ENCODE measurements around the gene NRF1.
"Not testable (repeated sequence)": the region's sequence is repeated elsewhere in the genome, so short reads cannot be mapped to it uniquely, and the experiment has no call there.

NRF1 gene

DNA sequence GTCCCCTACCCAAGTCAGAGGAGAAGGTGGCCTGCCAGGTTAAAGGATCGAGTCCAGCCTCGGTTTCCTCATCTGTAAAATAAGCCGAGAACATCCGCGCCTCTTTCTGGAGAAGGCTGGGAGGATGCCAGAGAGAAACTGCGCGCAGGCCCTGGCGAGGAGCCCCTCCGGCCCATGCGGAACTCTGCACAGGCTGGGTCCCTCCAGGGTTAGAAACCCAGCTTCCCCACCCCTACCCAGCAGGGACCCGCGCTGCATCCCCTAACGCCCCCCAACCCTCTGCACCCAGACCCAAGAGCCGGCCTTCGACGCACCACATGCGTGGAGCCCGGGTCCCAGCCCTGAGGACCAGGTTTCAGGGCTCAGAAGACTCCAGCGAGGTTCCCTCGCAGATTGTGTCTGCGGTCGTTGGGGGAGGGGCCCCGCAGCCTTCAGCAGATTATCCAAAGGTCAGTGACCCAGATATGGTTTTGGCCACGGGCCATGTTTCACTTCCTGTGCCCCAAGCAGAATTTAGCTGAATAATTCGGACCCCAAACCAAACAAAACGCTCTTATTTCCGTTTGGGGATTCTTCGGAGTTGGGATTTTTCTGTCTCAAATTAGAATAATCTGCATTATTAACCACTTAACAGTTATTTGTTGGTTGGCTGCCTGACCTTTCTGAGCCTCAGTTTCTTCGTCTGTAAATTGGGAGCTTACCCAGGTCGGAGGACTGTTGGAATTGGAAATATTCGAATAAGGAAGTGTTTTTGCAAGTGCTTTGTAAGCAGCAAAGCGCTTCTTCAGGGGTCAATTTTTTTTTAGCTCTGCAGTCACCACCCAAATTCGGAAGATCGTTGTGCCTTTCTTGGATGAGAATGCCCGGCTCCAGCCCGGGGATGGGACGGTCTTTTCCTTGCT is 173.5 kb downstream of the NRF1 start:
- DNase-seq = no peak

GRCh38 chr7:129785685-129786514 is 174.4 kb downstream of the NRF1 start:
- no peak for DNase-seq

DNA sequence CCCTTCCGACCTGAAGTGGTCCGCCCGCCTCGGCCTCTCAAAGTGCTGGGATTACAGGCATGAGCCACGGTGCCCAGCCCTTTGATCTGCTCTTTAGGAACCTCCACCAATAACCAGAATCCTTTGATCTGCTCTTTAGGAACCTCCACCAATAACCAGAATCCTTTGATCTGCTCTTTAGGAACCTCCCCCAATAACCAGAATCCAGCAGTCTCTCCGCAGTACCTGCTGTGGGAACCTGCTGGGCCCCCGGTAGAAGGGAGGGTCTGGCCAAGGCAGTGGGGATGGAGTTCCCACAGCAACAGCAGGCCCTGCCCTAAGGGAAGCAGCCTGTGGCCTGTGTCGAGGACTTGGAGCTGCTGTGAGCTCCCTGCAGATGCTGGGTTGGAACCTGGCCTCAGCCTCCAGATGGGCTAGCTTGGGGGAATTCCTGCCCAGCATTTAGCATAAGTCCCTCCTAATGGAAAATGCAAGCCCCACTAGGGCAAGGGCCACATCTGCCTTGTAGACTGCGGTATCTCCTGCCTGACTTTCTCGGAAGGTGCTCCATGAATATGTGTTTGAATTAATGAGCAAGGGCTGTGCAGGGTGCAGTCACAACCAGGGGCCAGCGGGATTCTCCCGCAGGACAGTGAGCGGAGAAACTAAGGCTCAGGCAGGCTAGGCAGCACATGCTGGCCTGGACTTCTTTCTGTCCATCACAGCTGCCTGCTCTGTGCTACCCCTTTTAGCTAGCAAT is 175.5 kb downstream of the NRF1 start:
- DNase-seq = no peak

- DNase-seq = no peak
These were observed 177.5 kb downstream of the NRF1 start for GRCh38 chr7:129789000-129789399.

GRCh38 chr7:129789652-129790051 is 178.1 kb downstream of the NRF1 start:
- no peak for DNase-seq

GRCh38 chr7:129790136-129790535 is 178.6 kb downstream of the NRF1 start:
- no peak for DNase-seq

DNA sequence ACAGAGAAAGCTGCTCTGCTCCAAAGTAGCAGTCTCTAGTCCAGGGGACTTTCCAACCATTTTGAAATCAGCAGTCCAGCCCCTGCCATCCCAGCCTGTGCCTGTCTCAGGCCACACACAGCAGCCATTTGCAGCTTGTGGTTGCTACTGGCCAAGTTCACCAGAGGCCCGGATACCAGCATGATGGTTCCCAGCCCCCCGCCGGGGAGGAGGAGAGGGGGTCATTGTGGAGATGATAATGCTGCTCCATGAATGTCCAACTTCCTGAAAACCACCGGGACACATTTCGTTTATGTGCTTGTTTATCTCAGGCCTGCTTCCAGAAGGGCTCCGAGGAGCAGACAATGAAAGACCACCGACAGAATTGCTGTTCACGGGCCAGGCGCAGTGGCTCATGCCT is 181.2 kb downstream of the NRF1 start:
- DNase-seq = no peak

DNA sequence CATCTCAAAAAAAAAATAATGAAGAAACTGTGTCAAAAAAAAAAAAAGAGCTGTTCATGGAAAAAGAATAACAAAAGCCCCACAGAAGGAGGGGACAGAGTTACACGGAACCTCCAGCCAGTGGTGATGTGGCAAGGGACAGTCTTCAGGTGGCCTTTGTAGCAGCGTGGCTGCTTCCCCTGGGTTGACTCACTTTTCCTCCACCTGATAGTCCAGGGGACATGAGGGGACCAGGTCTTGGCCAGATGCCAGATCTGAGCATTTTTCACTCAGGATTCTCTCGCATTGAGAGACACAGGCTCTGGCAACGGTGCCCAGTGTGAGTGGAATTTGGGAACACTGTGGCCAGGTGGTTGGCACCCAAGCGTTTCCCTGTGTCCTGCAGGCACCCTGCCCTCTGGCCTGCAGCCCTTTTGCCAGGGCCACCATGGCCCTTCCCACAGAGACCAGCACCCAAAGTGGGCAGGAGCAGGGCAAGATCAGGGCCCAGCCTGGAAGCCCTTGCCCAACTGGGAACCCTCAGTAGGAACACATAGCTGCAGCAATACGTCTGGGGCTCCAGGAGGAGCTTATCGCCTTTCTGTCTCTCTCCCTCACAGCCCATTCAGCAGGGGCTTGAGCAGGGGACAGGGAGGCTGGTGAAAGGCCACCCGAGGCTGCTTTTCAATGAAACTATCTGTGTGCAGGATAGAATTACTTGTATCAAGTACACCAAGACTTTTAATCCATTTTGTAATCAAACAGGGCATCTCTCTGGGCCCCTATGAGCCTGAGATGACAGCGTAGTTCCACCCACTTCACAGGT is 182.2 kb downstream of the NRF1 start:
- no peak for DNase-seq

- not testable (repeated sequence) for DNase-seq
These were observed 182.9 kb downstream of the NRF1 start for GRCh38 chr7:129794461-129794860.

DNA sequence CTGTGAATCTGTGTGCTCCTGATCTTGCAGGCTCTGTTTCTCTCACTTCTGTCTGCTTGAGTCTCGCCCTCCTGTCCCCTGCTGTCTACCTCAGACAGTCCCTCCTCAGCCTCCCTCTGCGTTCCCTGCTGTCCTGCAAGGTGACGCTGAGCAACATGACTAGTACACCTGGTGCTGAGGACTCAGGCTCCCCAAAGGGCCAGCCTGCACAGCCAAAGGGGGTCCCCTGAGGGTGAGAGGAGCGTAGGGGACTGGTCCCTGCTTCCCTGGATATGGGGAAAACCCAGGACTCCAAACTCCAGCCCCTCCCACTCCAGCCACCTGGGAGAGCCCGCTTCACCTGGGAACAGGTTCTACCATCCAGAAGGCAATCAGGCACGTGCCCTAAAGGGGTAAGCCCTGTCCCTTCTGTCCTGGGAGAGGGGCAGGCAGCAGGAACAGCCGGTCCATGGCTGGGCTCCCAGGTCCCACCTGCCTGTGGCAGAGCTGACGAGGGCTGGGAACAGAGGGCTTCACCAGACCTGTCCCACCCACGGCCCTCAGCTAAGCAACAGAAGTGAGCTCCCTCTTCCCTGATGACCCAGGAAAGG is 184.8 kb downstream of the NRF1 start:
- no peak for DNase-seq

DNA sequence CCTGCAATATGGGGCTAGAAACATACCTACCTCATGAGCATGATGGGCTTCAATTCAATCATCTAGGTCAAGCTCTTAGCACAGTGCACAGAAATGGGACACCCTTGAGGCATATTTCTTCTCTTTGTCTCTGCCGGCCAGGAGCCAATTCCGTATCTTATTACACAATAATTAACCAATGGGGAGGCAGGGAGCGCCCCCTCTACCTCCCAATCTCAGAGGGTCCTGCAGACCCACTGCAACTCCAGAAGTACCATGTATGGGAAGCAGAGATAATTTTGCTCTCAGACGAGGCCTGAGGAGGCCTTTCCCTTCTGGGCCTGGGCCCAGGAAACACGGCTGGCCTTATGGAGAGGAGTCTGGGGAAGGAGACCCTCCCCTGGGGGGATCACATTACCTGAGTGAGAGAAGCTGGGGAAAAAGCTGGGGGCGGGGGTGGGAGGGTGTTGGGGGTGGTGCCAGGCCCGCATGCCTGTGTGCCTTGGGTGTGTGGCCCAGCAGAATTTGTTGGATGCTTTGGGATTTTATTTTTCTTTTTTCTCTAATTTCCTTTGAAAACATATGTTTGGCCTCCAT is 185.8 kb downstream of the NRF1 start:
- no peak for DNase-seq

DNA sequence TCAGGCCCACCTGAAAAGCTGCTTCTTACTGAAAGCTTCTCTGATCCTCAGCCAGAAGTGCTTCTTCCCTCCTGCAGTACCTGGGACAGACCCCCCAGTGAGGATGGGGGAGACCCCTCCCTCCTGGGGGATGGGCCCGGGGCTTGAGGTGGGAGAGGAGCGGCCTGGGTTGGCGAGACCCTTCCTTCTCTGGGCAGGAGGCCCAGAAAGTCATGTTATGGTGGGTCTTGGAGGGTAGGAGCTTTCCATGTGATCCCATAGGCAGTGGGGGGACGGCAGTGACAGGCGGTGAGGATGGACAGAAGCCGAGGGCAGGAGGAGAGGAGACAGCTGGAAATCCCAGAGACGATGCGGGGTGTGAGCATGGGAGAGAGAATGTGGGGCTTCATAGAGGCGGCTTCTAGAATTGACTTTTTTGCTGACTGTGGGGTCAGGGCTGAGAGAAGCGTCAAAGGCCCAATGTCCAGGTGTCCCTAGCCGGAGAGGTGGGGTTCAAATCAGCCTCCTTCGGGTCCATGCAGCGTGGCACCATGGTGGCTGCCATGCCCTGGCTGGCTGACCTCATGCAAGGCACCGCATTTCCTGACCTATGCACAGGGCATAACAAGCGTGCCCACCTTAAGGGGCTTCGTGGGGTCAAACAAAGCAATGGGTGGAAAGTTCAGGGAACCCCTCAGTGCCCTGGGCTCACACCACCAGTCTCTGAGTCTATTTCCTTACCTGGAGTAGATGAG is 187.3 kb downstream of the NRF1 start:
- DNase-seq = no peak

DNA sequence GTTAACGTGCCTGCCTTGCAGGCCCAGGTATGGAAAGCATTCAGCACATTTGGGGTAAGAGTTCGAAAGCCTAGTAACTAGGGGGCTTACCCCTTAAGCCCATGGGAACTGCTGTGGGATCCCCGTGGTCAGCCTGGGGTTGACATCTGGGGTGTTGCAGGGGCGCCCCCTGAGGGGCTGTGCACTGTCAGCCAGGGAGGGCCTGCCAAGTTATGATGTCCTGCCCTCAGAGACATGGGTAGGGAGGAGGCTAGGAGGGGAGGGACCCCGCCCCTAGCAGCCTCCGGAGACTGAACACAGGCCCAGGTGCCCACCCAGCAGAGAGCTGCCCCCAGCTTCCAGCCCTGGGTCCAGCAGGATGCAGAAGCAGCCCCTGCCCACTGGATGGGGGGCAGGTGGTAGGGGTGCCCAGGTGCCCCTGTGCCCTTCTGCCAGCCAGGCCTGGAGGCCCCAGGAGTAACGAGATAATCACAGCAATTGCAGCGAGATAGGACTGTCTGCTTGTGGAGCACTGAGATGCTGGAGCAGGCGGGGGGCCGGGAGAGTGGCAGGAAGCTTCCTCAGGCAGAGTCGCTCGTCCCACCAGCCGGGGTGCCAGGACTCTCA is 187.9 kb downstream of the NRF1 start:
- DNase-seq = no peak

DNA sequence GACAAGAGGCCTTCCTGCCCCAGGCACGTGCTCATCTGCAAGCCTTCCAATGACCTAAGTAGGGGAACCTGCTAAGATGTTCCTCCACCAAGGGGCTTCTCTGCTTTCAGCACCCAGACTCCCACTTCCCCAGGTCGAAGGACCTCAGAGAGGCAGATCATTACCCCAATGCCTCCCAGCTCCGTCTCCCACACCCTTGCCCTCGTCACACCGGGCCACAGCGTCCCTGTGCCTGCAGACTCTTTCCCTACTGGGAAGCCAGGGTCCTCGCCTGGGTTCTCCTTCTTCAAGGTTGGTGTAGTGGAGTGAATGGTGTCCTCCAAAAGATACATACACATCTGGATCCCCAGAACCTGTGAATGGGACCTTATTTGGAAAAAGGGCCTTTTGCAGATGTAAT is 189.4 kb downstream of the NRF1 start:
- no peak for DNase-seq

GRCh38 chr7:129801882-129802281 is 190.4 kb downstream of the NRF1 start:
- DNase-seq = no peak

- no peak for DNase-seq
These were observed 192.1 kb downstream of the NRF1 start for GRCh38 chr7:129803546-129804081.

DNA sequence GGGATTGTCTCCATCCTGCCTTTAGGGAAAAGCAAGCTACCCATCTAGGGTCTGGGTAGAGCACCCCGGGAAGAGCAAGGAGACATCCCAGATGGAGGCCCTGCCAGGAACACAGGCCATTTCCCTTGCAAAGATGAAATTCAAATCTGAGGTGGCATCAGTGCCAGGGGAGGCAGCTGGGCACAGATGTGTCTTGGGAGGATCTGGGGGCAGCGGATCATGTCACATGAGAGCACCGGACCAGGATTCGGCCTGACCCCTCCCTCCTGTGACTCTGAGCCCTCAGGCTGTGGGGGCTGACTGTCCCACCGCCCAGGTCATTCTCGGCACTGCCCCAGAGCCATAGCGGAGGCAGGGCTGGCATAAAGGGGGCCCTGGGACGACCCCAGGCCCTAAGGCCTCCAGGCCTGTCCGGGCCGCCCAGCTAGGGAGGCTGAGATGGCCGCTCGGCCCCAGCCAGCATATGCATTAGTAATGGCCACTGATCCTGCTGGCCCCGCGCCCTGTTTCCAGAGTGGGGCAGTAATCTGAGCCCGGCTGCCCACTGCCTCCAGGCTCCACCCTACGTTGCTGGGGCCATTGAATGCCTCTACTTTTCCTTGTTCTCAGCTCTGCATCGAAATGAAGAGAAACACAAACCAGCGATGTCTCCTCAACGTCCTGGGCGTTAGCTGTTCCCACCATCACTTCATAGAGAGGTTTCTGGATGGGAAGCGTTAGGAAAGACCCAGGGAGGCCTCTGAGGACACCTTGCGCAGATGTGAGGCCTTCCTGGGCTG is 192.8 kb downstream of the NRF1 start:
- DNase-seq = no peak

GRCh38 chr7:129804890-129805719 is 193.6 kb downstream of the NRF1 start:
- no peak for DNase-seq
